PC-9 (cell line): Measurements from ENCODE around the gene GPM6B. TPM values are rescaled to one million over a fixed set of nuclear protein-coding genes. Genes with fewer than 3 reads are reported as not detected.

Source experiments
- BruUV-seq: library from RNA; stranded (reverse); fragments of 400-500 nt; replicated peaks from 2 replicates; lab custom pipeline; 2021; lab: Mats Ljungman, UMichigan
- CTCF ChIA-PET: fragments of 300-600 bp; sonication (Branson Sonifier 250); formaldehyde crosslinking; loops from one replicate; lab custom pipeline; 2022; ENCODE audit warnings: antibody characterized with exemption; lab: Charles Lee
- POLR2A ChIA-PET: fragments of 300-600 bp; sonication (Branson Sonifier 250); formaldehyde crosslinking; loops from one replicate; lab custom pipeline; 2022; ENCODE audit warnings: antibody characterized with exemption; ENCODE audit not compliant: unreplicated experiment; lab: Charles Lee
- DNase-seq, 2 experiments: peaks; one replicate each; pipeline versions ENCODE4 v3.0.0 to v3.0.0-alpha.2; 2015 to 2022; ENCODE audit warnings: mixed read lengths in 1 of 2
- H2AFZ ChIP-seq: fragments of 200-600 bp; sonication (generic); 2 replicates; pipeline ENCODE4 v1.8.1; 2017; ENCODE audit warnings: antibody characterized with exemption
- H3F3A ChIP-seq: fragments of 200-600 bp; sonication (generic); 2 replicates; pipeline ENCODE4 v1.8.1; 2017; ENCODE audit warnings: antibody characterized with exemption, mild to moderate bottlenecking, low read depth; ENCODE audit not compliant: insufficient read depth
- H3K27ac ChIP-seq: fragments of 200-600 bp; sonication (generic); 2 replicates; pipeline ENCODE4 v1.6.1; 2016; ENCODE audit warnings: mixed run types
- H3K27me3 ChIP-seq: fragments of 200-600 bp; sonication (generic); 2 replicates; pipeline ENCODE4 v1.6.1; 2016; ENCODE audit warnings: low read depth, mixed run types; ENCODE audit not compliant: insufficient read depth
- H3K36me3 ChIP-seq: fragments of 200-600 bp; sonication (generic); 2 replicates; pipeline ENCODE4 v1.6.1; 2016; ENCODE audit warnings: low read depth, mixed run types
- H3K4me1 ChIP-seq: fragments of 200-600 bp; sonication (generic); replicated peaks from 2 replicates; pipeline ENCODE4 v1.6.1; 2016; ENCODE audit warnings: mixed run types; ENCODE audit not compliant: insufficient read depth
- H3K4me2 ChIP-seq: fragments of 200-600 bp; sonication (generic); 2 replicates; pipeline ENCODE4 v1.6.1; 2017; ENCODE audit warnings: mixed run types
- H3K4me3 ChIP-seq: fragments of 200-600 bp; sonication (generic); 2 replicates; pipeline ENCODE4 v1.6.1; 2016; ENCODE audit warnings: mixed run types
- H3K79me2 ChIP-seq: fragments of 200-600 bp; sonication (generic); 2 replicates; pipeline ENCODE4 v1.6.1; 2017; ENCODE audit warnings: low read depth, mixed run types
- H3K9me2 ChIP-seq: fragments of 200-600 bp; sonication (generic); 2 replicates; pipeline ENCODE4 v1.8.1; 2017; ENCODE audit warnings: mild to moderate bottlenecking; ENCODE audit not compliant: insufficient read depth
- H3K9me3 ChIP-seq: fragments of 200-600 bp; sonication (generic); 2 replicates; pipeline ENCODE4 v1.8.1; 2016; ENCODE audit warnings: low read depth; ENCODE audit not compliant: insufficient read depth
- H4K20me1 ChIP-seq: fragments of 200-600 bp; sonication (generic); 2 replicates; pipeline ENCODE4 v1.8.1; 2017; ENCODE audit not compliant: insufficient read depth
- CTCF ChIP-seq: fragments of 200-600 bp; sonication (generic); conservative IDR thresholded peaks from 2 replicates; pipeline ENCODE4 v1.6.1; 2017; ENCODE audit warnings: mixed run types, antibody characterized with exemption, mild to moderate bottlenecking, moderate library complexity
- EZH2 ChIP-seq: fragments of 200-600 bp; sonication (generic); IDR thresholded peaks from 2 replicates; pipeline ENCODE4 v1.8.0; 2017; ENCODE audit warnings: antibody characterized with exemption, low read depth
- intact Hi-C: fragments of 100-400 bp; cut with micrococcal nuclease; formaldehyde crosslinking; loops from one replicate; pipeline ENCODE4 v1.10.0; 2022; ENCODE audit not compliant: unreplicated experiment
- total RNA-seq: library from RNA; stranded (reverse); gene quantifications from 2 replicates; pipeline ENCODE4 v1.2.3, GENCODE V29; 2021

The GPM6B gene
- total RNA-seq, 1 experiment from 2014 or later, result not detected

DNA sequence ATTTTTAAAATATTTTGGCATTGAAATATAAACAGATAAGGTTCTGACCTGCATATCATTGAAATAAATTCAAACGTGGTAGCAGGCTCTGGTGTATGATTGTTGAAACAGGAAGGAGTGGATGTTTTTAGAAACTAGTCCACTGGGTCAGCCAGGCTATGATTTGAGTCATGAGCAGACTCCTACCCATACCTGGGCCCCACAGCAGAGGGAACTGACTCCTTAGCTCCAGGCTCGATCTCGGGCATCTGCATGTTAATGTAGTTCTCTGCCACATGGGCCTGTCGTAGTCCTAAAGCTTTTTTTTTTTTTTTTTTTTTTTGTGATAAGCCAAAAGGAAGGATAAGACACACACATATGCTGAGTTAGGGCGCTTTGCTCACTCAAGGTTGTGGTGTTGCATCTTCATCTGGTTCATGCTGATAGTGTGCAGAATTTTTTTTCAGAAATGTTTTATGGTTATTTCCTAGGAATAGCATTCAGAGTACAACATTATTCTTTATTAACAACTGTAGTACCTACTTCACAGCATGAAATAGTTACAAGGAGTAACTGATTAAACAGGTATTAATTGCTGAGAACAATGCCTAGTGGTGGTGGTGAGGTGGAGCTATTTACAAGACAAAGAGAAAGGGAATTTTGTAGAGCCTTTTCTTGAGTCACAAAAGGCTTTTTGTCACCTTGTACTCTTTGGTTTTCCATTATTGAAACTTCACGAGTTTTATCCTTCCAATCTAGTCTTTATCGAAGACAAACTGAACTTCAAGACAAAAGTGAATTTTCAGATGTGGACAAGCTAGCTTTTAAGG, 55.1 kb downstream of the GPM6B start:
- Histone ChIP-seq H4K20me1 (no peaks in the 10 kb centered on the region), H3K4me3 (no peak overlapping the region), H2AFZ (no peak overlapping the region), H3K9me3 (no peaks in the 10 kb centered on the region), H3K27ac (no peak overlapping the region), H3K4me1 (no peaks in the 10 kb centered on the region), H3K79me2 (no peaks in the 10 kb centered on the region), H3F3A (no peaks in the 10 kb centered on the region), H3K36me3 (peaks cover 18% of the 10 kb centered on the region), H3K27me3 (no peaks in the 10 kb centered on the region), H3K9me2 (no peaks in the 10 kb centered on the region), H3K4me2 (no peak overlapping the region)
- POLR2A ChIA-PET, result no interaction called here
- intact Hi-C loops, result no loop called here
- TF ChIP-seq CTCF (no peak), EZH2 (no peak)
- CTCF ChIA-PET, result no interaction called here
- no peak for DNase-seq
- no TSS peak for BruUV-seq

- Histone ChIP-seq H3K9me3 (no peaks in the 10 kb centered on the region), H3F3A (no peaks in the 10 kb centered on the region), H4K20me1 (no peaks in the 10 kb centered on the region), H2AFZ (no peak overlapping the region), H3K36me3 (peaks cover 18% of the 10 kb centered on the region), H3K27ac (no peak overlapping the region), H3K27me3 (no peaks in the 10 kb centered on the region), H3K79me2 (no peaks in the 10 kb centered on the region), H3K4me3 (no peak overlapping the region), H3K9me2 (no peaks in the 10 kb centered on the region), H3K4me2 (no peak overlapping the region), H3K4me1 (no peaks in the 10 kb centered on the region)
- BruUV-seq, result no TSS peak
- intact Hi-C loops, result no loop called here
- ChIA-PET POLR2A (no interaction called here), CTCF (no interaction called here)
- TF ChIP-seq CTCF (no peak), EZH2 (no peak)
- DNase-seq, result no peak
These were observed 56.5 kb downstream of the GPM6B start for GRCh38 chrX:13760426-13760825.

- no peaks in the 10 kb centered on the region for H3K9me3 ChIP-seq
- H4K20me1 ChIP-seq, result no peaks in the 10 kb centered on the region
- no peak overlapping the region for H2AFZ ChIP-seq
- intact Hi-C loops, result no loop called here
- H3K36me3 ChIP-seq, result peaks cover 18% of the 10 kb centered on the region
- H3K79me2 ChIP-seq, result no peaks in the 10 kb centered on the region
- H3K9me2 ChIP-seq, result no peaks in the 10 kb centered on the region
- H3F3A ChIP-seq, result no peaks in the 10 kb centered on the region
- no peak overlapping the region for H3K4me2 ChIP-seq
- no peak for DNase-seq
- no peak overlapping the region for H3K27ac ChIP-seq
- TF ChIP-seq CTCF (no peak), EZH2 (no peak)
- H3K4me1 ChIP-seq, result no peaks in the 10 kb centered on the region
- no peak overlapping the region for H3K4me3 ChIP-seq
- no peaks in the 10 kb centered on the region for H3K27me3 ChIP-seq
- POLR2A ChIA-PET, result no interaction called here
- BruUV-seq, result no TSS peak
- CTCF ChIA-PET, result no interaction called here
These were observed 57.7 kb downstream of the GPM6B start for GRCh38 chrX:13759152-13759718.
